ENCODE results near the gene SNX14.

DNA sequence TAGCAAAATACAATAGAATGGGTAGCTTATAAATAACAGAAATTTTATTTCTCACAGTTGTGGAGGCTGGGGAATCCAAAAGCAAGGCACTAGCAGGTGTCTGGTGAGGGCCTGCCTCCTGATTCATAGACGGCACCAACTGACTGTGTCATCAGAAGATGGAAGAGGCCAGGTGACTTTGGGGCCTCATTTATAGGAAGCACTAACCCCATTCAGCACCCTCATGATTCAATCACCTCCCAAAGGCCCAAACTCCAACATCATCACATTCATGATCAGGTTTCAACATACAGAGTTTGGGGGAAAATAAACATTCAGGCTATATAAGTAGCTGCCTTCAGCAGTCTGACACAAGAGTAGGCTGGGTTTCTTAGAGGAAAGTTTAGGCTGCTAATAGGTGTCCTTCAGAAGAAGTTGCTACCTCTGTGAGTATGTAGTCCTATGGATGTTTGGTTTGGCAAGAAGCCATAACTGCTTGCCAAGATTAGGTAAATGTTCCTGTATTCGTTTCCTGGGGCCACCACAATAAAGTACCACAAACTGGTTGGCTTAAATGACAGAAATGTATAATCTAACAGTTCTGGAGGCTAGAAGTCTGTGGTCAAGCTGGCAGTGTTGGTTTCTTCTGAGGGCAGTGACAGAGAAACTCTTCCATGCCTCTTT lies 94.9 kb downstream of the SNX14 start:
- TF ChIP-seq CEBPB (IDR thresholded peaks at IDR 0.05; ENCODE audit: low read depth, low read length), result no peak
- no peak for TF ChIP-seq EZH2 (IDR thresholded peaks at IDR 0.05; ENCODE audit: low read depth, low read length, severe bottlenecking)
- TF ChIP-seq POLR2A (IDR thresholded peaks at IDR 0.05; ENCODE audit: control extremely low read depth in 1 of 2, low read depth in 2 of 2, low read length in 2 of 2), result no peak
- TF ChIP-seq, protein P1, sequence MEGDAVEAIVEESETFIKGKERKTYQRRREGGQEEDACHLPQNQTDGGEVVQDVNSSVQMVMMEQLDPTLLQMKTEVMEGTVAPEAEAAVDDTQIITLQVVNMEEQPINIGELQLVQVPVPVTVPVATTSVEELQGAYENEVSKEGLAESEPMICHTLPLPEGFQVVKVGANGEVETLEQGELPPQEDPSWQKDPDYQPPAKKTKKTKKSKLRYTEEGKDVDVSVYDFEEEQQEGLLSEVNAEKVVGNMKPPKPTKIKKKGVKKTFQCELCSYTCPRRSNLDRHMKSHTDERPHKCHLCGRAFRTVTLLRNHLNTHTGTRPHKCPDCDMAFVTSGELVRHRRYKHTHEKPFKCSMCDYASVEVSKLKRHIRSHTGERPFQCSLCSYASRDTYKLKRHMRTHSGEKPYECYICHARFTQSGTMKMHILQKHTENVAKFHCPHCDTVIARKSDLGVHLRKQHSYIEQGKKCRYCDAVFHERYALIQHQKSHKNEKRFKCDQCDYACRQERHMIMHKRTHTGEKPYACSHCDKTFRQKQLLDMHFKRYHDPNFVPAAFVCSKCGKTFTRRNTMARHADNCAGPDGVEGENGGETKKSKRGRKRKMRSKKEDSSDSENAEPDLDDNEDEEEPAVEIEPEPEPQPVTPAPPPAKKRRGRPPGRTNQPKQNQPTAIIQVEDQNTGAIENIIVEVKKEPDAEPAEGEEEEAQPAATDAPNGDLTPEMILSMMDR (IDR thresholded peaks at IDR 0.05; ENCODE audit: control extremely low read depth in 1 of 3, insufficient read depth in 1 of 3, low read depth in 1 of 3, low read length in 3 of 3), result no peak
- no peak for TF ChIP-seq SRF (IDR thresholded peaks at IDR 0.05; ENCODE audit: low read depth, low read length)
- no peak for TF ChIP-seq RAD21 (IDR thresholded peaks at IDR 0.05 in 1 of 2, conservative IDR thresholded peaks at IDR 0.05 in 1 of 2; ENCODE audit: low read depth in 2 of 2, low read length in 2 of 2)
- TF ChIP-seq, protein P2, sequence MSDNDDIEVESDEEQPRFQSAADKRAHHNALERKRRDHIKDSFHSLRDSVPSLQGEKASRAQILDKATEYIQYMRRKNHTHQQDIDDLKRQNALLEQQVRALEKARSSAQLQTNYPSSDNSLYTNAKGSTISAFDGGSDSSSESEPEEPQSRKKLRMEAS (IDR thresholded peaks at IDR 0.05), result no peak
- TF ChIP-seq POLR2AphosphoS5 (IDR thresholded peaks at IDR 0.05; ENCODE audit: low read depth, low read length), result no peak

Measured in H1 (cell line).